Coronary artery (tissue), 2 donors: ENCODE data around the gene CAMK2B.

Experiments
- DNase-seq: peaks from one replicate; pipeline ENCODE4 v3.0.0-alpha.2; 2017; ENCODE audit warnings: low spot score
- H3K27ac ChIP-seq, 2 donors: fragments of 200-600 bp; sonication (generic); one replicate each; pipeline ENCODE4 v1.5.1; 2016 to 2019
- H3K4me3 ChIP-seq: fragments of 200-600 bp; sonication (generic); 2 replicates; pipeline ENCODE4 v1.5.1; 2016; ENCODE audit warnings: mild to moderate bottlenecking, moderate library complexity
- TF ChIP-seq, protein P1 (sequence below): fragments of 200-600 bp; sonication (generic); IDR thresholded peaks from one replicate; pipeline ENCODE4 v1.5.1; 2019; ENCODE audit warnings: antibody characterized with exemption

Gene CAMK2B

DNA sequence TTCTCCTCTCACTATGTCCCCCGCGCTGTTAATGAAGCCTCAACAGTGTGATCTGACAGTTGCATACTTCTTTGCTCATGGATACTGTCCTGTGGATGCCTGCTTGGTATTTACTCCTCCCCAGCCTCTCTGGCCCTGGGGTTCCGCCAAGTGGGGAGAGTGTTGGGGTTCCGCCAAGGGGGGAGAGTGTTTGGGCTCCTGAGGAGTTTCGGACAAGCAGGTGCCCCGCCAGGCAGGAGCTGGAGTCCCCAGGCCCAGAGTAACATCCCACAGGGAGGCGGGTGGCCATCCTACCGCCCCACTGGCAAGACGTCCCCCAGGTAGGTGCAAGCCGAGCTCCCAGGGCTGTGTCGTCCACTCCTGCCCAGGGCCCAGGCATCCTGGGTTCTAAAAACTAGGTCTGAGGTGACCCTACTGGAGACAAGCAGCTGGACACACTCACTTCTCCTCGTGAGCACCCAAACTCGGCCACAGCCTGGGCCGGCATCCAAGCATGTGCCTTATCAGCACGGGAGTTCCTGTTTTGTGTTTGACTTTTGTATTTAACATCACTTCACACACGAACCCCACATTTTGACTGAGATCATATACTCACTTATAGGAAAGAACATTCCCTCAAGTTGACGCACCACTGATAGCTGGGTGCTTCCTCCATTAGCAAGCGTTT is 34.2 kb downstream of the CAMK2B start:
- Histone ChIP-seq H3K4me3 (no peak overlapping the region), H3K27ac (peak overlapping the region; percentile 0 to 8)
- peak; percentile 74 for DNase-seq
- TF ChIP-seq, protein P1, sequence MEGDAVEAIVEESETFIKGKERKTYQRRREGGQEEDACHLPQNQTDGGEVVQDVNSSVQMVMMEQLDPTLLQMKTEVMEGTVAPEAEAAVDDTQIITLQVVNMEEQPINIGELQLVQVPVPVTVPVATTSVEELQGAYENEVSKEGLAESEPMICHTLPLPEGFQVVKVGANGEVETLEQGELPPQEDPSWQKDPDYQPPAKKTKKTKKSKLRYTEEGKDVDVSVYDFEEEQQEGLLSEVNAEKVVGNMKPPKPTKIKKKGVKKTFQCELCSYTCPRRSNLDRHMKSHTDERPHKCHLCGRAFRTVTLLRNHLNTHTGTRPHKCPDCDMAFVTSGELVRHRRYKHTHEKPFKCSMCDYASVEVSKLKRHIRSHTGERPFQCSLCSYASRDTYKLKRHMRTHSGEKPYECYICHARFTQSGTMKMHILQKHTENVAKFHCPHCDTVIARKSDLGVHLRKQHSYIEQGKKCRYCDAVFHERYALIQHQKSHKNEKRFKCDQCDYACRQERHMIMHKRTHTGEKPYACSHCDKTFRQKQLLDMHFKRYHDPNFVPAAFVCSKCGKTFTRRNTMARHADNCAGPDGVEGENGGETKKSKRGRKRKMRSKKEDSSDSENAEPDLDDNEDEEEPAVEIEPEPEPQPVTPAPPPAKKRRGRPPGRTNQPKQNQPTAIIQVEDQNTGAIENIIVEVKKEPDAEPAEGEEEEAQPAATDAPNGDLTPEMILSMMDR = no peak

DNA sequence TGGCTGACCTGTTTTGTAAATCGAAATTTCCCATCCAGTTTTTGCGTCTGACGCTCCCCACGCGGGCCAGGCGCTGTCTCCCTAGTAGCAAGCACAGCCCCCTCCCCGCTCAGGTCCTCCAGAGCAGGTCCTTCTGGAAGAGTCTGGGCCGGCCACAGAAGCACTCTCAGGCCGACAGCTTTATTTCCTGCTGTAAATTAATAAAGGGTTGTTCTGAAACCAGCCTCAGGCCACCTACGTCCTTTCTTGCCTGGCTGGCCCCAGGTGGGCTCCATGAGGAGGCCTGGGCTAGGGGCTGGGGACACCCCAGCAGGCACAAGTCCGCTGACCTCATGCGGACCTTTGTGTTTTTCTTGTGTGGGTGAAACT is 35.2 kb downstream of the CAMK2B start:
- TF ChIP-seq, protein P1 = no peak

GRCh38 chr7:44289341-44290251 is 35.8 kb downstream of the CAMK2B start:
- H3K27ac ChIP-seq = no peak overlapping the region
- no peak overlapping the region for H3K4me3 ChIP-seq
- DNase-seq = peak; percentile 53
- TF ChIP-seq, protein P1 = no peak

More for the DNA sequence above, 35.2 kb downstream of the CAMK2B start:
- peak; percentile 24 for DNase-seq
- Histone ChIP-seq H3K27ac (no peak overlapping the region), H3K4me3 (no peak overlapping the region)

GRCh38 chr7:44288811-44289340 is 36.5 kb downstream of the CAMK2B start:
- H3K4me3 ChIP-seq = no peak overlapping the region
- no peak overlapping the region for H3K27ac ChIP-seq
- TF ChIP-seq, protein P1 = no peak
- peak; percentile 46 for DNase-seq

GRCh38 chr7:44288381-44288685 is 37.1 kb downstream of the CAMK2B start:
- Histone ChIP-seq H3K27ac (no peak overlapping the region), H3K4me3 (no peak overlapping the region)
- DNase-seq = no peak
- TF ChIP-seq, protein P1 = no peak

DNA sequence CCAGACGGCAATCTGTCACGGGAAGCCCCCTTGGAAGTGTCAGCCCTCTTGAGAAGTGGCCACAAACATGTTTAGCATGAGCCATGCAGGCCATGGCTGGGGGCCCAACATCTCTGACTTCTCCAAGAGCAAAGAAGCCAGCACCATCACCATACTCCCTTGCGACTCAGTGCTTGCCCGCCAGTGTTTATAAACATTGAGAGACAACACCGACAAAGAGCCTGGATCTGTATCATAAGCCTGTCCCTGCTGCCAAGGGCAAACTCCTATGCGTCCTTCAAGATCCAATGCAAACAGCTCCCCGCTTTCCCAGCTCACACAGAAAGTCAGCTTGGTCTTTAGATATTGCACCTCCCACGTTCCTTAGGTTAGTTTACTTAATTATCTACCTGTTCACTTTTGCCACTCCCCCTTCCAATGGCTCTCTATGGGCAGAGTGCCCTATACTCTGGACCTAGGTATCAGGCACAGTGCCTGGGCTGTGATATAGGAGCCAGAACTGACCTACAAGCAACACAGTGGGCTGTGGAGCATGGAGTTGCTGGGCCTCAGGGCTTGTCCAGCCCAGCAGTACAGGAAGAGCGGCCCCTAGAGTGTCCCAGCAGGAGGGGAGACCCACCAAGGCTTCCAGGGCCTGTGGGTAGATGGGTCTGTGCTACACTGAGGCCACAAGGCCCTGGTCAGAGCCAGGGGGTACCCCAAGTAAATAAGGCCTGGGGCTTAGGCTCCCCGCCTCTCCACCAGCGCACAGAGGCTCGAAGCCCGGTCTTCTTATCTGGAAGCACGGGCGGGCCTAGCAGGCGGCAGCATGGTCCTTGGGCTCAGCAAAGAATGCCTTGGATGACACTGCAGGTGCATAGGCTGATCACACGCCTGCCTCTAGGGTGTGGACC is 37.7 kb downstream of the CAMK2B start:
- DNase-seq = peak; percentile 68
- Histone ChIP-seq H3K27ac (no peak overlapping the region), H3K4me3 (no peak overlapping the region)
- TF ChIP-seq, protein P1 = no peak
